Hematopoietic multipotent progenitor cell treated with erythropoietin and hydrocortisone succinate and interleukin-3 and kit ligand, for 4 days (in vitro differentiated cells): Measurements from ENCODE around the gene PCDHAC1.

Experiments used
- DNase-seq: peaks from one replicate; pipeline ENCODE4 v3.0.0-alpha.2; 2015

PCDHAC1 gene

GRCh38 chr5:140967226-140967893 is 41.3 kb downstream of the PCDHAC1 start:
- no peak for DNase-seq

DNA sequence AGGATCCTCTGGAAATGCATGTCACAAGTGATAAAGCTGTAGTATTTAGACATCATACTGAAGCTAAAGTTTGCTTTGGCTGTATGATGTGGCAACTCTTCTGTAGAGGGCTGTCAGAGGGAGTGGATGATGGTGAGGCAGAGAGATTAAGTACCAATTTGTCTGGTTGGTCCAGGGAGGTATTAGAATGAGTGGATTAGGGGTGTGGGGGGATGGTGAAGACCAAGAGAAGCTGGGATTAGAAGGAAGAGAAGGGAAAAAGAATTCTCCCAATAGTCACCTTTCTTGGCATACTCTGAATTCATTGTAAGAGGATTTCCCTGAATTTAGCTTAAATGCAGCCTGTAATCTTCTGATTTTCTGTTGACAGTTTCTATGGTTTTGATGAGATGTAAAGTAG is 43.8 kb downstream of the PCDHAC1 start:
- DNase-seq, result no peak

DNA sequence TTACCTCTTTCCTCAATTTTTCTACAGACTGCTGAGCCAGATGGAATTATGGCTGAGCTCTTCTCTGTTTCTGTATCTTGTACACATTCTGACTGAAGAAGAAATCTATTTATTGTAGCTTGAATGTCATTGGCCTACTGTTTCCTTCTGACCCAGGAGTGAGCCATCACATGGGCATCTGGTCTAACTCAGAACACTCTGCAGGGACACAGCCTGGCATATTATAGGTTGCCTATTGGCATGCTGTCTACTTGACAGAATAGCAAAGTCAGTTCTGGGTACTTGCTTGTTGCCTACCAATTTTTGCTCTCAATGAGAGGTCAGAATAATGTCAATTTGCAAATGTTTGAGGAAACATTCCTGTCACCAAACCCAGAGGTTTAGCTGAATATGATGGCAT is 47.5 kb downstream of the PCDHAC1 start:
- DNase-seq, result no peak

GRCh38 chr5:140977003-140977402 is 50.9 kb downstream of the PCDHAC1 start:
- no peak for DNase-seq

GRCh38 chr5:140978260-140978659 is 52.2 kb downstream of the PCDHAC1 start:
- no peak for DNase-seq

GRCh38 chr5:140978983-140979382 is 52.9 kb downstream of the PCDHAC1 start:
- DNase-seq, result no peak
